ENCODE results near the gene PLD4.
"Not testable (repeated sequence)": the region's sequence is repeated elsewhere in the genome, so short reads cannot be mapped to it uniquely, and the experiment has no call there.

GRCh38 chr14:104944436-104945205 lies 19.9 kb downstream of the PLD4 start:
- TF ChIP-seq, protein P1, sequence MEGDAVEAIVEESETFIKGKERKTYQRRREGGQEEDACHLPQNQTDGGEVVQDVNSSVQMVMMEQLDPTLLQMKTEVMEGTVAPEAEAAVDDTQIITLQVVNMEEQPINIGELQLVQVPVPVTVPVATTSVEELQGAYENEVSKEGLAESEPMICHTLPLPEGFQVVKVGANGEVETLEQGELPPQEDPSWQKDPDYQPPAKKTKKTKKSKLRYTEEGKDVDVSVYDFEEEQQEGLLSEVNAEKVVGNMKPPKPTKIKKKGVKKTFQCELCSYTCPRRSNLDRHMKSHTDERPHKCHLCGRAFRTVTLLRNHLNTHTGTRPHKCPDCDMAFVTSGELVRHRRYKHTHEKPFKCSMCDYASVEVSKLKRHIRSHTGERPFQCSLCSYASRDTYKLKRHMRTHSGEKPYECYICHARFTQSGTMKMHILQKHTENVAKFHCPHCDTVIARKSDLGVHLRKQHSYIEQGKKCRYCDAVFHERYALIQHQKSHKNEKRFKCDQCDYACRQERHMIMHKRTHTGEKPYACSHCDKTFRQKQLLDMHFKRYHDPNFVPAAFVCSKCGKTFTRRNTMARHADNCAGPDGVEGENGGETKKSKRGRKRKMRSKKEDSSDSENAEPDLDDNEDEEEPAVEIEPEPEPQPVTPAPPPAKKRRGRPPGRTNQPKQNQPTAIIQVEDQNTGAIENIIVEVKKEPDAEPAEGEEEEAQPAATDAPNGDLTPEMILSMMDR (IDR thresholded peaks at IDR 0.05) = not testable (repeated sequence)
- not testable (repeated sequence) for TF ChIP-seq POLR2A, POLR2AphosphoS5 (IDR thresholded peaks at IDR 0.05)

Data from gastroesophageal sphincter (tissue), 3 donors.